OCI-LY3 (cell line): ENCODE results near the gene ZFX.
A peak's percentile ranks its signal among the peaks of the same experiment; 100 is the strongest.

Experiments used
- H2AFZ ChIP-seq: fragments of 200-600, 300-600 bp; shearing (Covaris generic); 2 replicates; pipeline ENCODE4 v1.6.0; 2014; ENCODE audit warnings: antibody characterized with exemption, low read depth, low read length
- H3K27ac ChIP-seq: fragments of 200-600, 300-600 bp; sonication (generic); 2 replicates; pipeline ENCODE4 v1.5.1; 2014; ENCODE audit warnings: mild to moderate bottlenecking, low read length, moderate library complexity, mixed read lengths
- H3K27me3 ChIP-seq: fragments of 200-600, 300-600 bp; sonication (generic); 2 replicates; pipeline ENCODE4 v1.6.1; 2014; ENCODE audit warnings: low read depth, low read length, mixed read lengths
- H3K36me3 ChIP-seq: fragments of 200-600, 300-600 bp; sonication (generic); replicated peaks from 2 replicates; pipeline ENCODE3; 2014; ENCODE audit warnings: low read depth, low read length, mixed read lengths
- H3K4me1 ChIP-seq: fragments of 300-600, 200-600 bp; sonication (generic); 2 replicates; pipeline ENCODE4 v1.6.1; 2014; ENCODE audit warnings: low read length, mixed read lengths
- H3K4me2 ChIP-seq: fragments of 200-600, 300-600 bp; sonication (generic); 2 replicates; pipeline ENCODE4 v1.6.1; 2014; ENCODE audit warnings: low read length, mixed read lengths
- H3K4me3 ChIP-seq: fragments of 300-600, 200-600 bp; sonication (generic); 2 replicates; pipeline ENCODE4 v1.5.1; 2014; ENCODE audit warnings: antibody characterized with exemption, mild to moderate bottlenecking, low read length, moderate library complexity
- H3K79me2 ChIP-seq: fragments of 300-600, 200-600 bp; shearing (Covaris generic); 2 replicates; pipeline ENCODE4 v1.6.1; 2014; ENCODE audit warnings: mild to moderate bottlenecking, low read length, mixed read lengths
- H3K9ac ChIP-seq: fragments of 300-600, 200-600 bp; shearing (Covaris generic); 2 replicates; pipeline ENCODE4 v1.6.0; 2014; ENCODE audit warnings: mild to moderate bottlenecking, low read length, moderate library complexity
- H3K9me3 ChIP-seq: fragments of 200-600, 300-600 bp; shearing (Covaris generic); 2 replicates; pipeline ENCODE4 v1.6.1; 2014; ENCODE audit warnings: low read length, mixed read lengths; ENCODE audit not compliant: insufficient read depth
- H4K20me1 ChIP-seq: fragments of 200-600, 300-600 bp; sonication (generic); 2 replicates; pipeline ENCODE4 v1.6.1; 2016; ENCODE audit warnings: low read length, mixed read lengths; ENCODE audit not compliant: insufficient read depth
- CTCF ChIP-seq: fragments of 200-600, 300-600 bp; sonication (generic); IDR thresholded peaks from 2 replicates; pipeline ENCODE4 v1.5.1; 2014; ENCODE audit warnings: antibody characterized with exemption, low read length, low read depth
- EZH2phosphoT487 ChIP-seq: fragments of 200-600 bp; shearing (Covaris generic); IDR thresholded peaks from 2 replicates; pipeline ENCODE4 v1.6.1; 2018; ENCODE audit warnings: antibody characterized with exemption, mixed run types, low read depth

ZFX gene

DNA sequence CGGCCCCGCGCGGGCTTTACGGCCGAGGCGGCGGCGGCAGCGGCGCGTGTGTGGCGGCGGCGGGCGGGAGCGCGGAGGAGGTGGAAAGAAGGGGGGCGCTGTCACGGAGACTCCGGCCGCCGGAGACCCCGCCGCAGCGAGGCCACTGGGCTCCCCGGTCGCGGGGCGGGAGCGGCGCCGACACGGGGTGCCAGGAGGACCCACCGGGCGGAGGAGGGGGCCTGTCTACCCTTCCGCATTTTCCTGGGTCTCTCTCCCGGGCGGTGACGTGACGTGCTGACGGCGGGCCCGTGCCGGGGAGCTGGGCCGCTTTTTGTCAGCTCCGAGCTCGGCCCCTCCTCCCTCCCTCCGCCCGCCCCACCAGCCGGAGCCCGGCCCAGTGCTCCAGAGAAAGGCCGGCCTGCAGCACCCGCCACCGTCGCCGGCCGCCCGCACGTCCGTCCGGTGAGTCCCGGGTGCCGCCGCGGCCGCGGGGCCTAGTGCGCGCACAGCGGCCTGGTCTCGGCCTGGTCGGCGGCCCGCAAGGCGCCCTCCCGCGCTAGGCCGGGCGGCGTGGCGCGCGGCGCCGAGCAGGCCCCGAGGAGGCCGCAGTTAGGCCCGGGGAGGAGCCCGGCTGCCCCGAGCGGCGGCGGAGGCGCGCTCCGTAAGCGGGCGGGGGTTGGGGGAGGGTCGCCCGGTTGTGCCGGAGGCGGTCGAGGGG lies at the start of gene ZFX:
Gene ZFX, plus strand, starts transcription at position 379 of the 700 bp plus-strand sequence. CDS start 23,014 bp downstream, outside the sequence.
- Histone ChIP-seq H3K4me3 (peak within 1 kb of the TSS; percentile 92), H4K20me1 (peaks cover 26% of the 10 kb centered on the region), H3K36me3 (peaks cover 6% of the 10 kb centered on the region), H3K79me2 (peaks cover 50% of the 10 kb centered on the region), H3K4me1 (peaks cover 29% of the 10 kb centered on the region), H3K4me2 (peak within 1 kb of the TSS; percentile 84), H2AFZ (no peak within 1 kb of the TSS), H3K27me3 (no peaks in the 10 kb centered on the region), H3K27ac (peak within 1 kb of the TSS; percentile 95), H3K9ac (peak within 1 kb of the TSS; percentile 95), H3K9me3 (no peaks in the 10 kb centered on the region)
- no peak for TF ChIP-seq CTCF
- no peak for TF ChIP-seq EZH2phosphoT487

GRCh38 chrX:24100713-24101112 lies 48.8 kb upstream of the ZFX start:
- Histone ChIP-seq H3K79me2 (no peaks in the 10 kb centered on the region), H3K36me3 (no peaks in the 10 kb centered on the region), H3K9ac (no peak overlapping the region), H3K9me3 (no peaks in the 10 kb centered on the region), H3K4me3 (no peak overlapping the region), H4K20me1 (no peaks in the 10 kb centered on the region), H3K4me1 (peaks cover 10% of the 10 kb centered on the region; the same call in 1 of the 2 replicates), H3K27me3 (no peaks in the 10 kb centered on the region), H2AFZ (no peak overlapping the region), H3K27ac (no peak overlapping the region), H3K4me2 (no peak overlapping the region)
- TF ChIP-seq EZH2phosphoT487 (no peak), CTCF (no peak)

DNA sequence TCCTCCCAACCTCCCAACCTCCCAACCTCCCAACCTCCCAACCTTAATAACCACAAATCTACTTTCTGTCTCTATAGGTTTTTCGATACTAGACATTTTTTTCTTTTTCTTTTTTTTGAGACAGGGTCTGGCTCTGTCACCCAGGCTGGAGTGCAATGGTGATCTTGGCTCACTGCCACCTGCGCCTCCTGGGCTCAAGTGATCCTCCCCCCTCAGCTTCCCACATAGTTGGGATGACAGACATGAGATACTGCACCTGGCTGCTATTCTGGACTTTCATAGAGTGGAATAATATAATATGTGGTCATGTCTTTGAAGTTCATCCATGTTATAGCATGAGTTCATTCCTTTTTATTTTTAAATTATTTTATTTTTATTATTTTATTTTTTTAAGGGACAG lies 39.5 kb upstream of the ZFX start:
- Histone ChIP-seq H4K20me1 (no peaks in the 10 kb centered on the region), H3K27ac (no peak overlapping the region), H3K4me3 (no peak overlapping the region), H3K36me3 (no peaks in the 10 kb centered on the region), H3K9ac (no peak overlapping the region), H3K4me1 (no peaks in the 10 kb centered on the region), H3K4me2 (no peak overlapping the region), H3K79me2 (no peaks in the 10 kb centered on the region), H3K9me3 (no peaks in the 10 kb centered on the region), H3K27me3 (no peaks in the 10 kb centered on the region), H2AFZ (no peak overlapping the region)
- TF ChIP-seq EZH2phosphoT487, result no peak
- no peak for TF ChIP-seq CTCF

GRCh38 chrX:24113181-24113580 lies 36.3 kb upstream of the ZFX start:
- Histone ChIP-seq H3K9ac (no peak overlapping the region), H3K79me2 (no peaks in the 10 kb centered on the region), H3K4me2 (no peak overlapping the region), H3K27ac (no peak overlapping the region), H3K4me3 (no peak overlapping the region), H3K9me3 (no peaks in the 10 kb centered on the region), H3K4me1 (no peaks in the 10 kb centered on the region), H2AFZ (no peak overlapping the region), H3K27me3 (no peaks in the 10 kb centered on the region), H4K20me1 (no peaks in the 10 kb centered on the region), H3K36me3 (no peaks in the 10 kb centered on the region)
- TF ChIP-seq EZH2phosphoT487 (no peak), CTCF (no peak)
